Fibroblast of pulmonary artery (primary cell): ENCODE measurements around the gene ZNF354B.
"Not testable (repeated sequence)": the region's sequence is repeated elsewhere in the genome, so short reads cannot be mapped to it uniquely, and the experiment has no call there.

ENCODE experiments used
- DNase-seq: peaks from one replicate; pipeline ENCODE4 v3.0.0-alpha.2; 2010; ENCODE audit warnings: low read depth
- H3K4me3 ChIP-seq: replicated peaks from 2 replicates; pipeline ENCODE4 v1.5.1; 2011; ENCODE audit warnings: low read depth, mild to moderate bottlenecking, control low read depth, low read length, moderate library complexity
- CTCF ChIP-seq: IDR thresholded peaks from 2 replicates; pipeline ENCODE4 v1.5.1; 2011; ENCODE audit warnings: mild to moderate bottlenecking, control low read depth, low read length, inconsistent platforms; ENCODE audit errors: missing control alignments

ZNF354B gene

GRCh38 chr5:178827636-178828035, 32.1 kb upstream of the ZNF354B start:
- H3K4me3 ChIP-seq = no peak overlapping the region
- DNase-seq = no peak
- no peak for TF ChIP-seq CTCF

- no peak for TF ChIP-seq CTCF
- no peak for DNase-seq
- no peak overlapping the region for H3K4me3 ChIP-seq
Measured at GRCh38 chr5:178831049-178831448, 28.7 kb upstream of the ZNF354B start.

GRCh38 chr5:178832618-178833201, 27.0 kb upstream of the ZNF354B start:
- no peak for DNase-seq
- H3K4me3 ChIP-seq = no peak overlapping the region
- no peak for TF ChIP-seq CTCF

GRCh38 chr5:178836628-178837027, 23.1 kb upstream of the ZNF354B start:
- no peak for DNase-seq
- no peak overlapping the region for H3K4me3 ChIP-seq
- TF ChIP-seq CTCF = no peak

GRCh38 chr5:178838695-178839318, 20.9 kb upstream of the ZNF354B start:
- DNase-seq = peak; percentile 4
- H3K4me3 ChIP-seq = not testable (repeated sequence)

GRCh38 chr5:178839319-178839704, 20.4 kb upstream of the ZNF354B start:
- DNase-seq = peak; percentile 47
- peak; percentile 60 for TF ChIP-seq CTCF
- H3K4me3 ChIP-seq = no peak overlapping the region

- H3K4me3 ChIP-seq, DNase-seq: not testable (repeated sequence)
Measured at GRCh38 chr5:178840399-178840798, 19.4 kb upstream of the ZNF354B start.

GRCh38 chr5:178849316-178849715, 10.4 kb upstream of the ZNF354B start:
- no peak for TF ChIP-seq CTCF
- no peak overlapping the region for H3K4me3 ChIP-seq
- DNase-seq = no peak
